Amniotic stem cell (primary cell): ENCODE measurements around the gene ADAT2.

Experiments used
- DNase-seq: peaks from one replicate; lab custom pipeline; 2025; lab: John Stamatoyannopoulos, UW

ADAT2 gene

DNA sequence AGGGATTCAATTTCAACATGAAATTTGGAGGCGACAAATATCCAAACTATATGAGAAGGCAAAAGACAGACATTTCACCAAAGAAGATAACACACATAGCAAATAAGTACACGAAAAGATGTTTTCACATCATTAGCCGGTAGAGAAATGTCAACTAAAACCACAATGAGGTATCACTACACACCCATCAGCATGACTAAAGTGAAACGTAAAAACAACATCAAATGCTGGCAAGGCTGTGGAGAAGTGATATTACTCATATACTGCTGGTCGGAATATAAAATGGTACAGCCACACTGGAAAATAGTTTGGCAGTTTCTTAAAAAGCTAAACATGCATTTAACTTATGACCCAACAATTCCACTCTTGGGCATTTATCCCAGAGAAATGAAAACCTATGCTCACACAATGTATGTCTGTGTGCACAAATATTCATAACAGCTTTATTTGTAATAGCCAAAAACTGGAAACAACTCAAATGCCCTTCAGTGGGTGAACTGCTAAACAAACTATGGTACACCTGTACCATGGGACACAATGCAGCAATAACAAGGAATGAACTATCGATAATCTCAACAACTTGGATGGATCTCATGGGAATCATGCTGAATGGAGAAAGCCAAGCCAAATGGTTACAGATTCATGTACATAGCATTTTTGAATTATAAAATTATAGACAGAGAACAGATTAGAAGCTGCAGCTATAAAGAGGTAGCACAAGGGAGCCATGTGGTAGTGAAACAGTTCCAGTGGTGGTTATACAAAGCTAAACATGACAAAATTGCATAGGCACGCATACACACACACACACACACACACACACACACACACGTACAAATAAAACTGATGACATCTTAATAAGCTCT lies 8.6 kb downstream of the ADAT2 start:
- DNase-seq, result no peak

DNA sequence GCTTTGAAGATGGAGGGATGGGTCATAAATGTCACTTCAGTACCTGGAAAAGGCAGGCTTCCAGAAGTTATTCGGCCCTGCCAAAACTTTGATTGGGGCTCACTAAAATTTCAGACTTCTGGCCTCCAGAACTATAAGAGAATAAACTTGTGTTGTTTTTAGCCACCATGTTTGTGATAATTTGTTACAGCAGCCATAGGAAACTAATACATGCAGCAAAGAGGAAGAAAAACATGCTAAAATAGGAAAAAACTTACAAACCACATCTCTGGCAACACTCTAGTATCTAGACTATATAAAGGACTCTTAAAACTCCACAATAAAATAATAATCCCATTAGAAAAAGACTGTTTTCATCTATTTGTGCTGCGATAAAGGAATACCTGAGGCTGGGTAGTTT lies 9.5 kb downstream of the ADAT2 start:
- DNase-seq, result no peak

DNA sequence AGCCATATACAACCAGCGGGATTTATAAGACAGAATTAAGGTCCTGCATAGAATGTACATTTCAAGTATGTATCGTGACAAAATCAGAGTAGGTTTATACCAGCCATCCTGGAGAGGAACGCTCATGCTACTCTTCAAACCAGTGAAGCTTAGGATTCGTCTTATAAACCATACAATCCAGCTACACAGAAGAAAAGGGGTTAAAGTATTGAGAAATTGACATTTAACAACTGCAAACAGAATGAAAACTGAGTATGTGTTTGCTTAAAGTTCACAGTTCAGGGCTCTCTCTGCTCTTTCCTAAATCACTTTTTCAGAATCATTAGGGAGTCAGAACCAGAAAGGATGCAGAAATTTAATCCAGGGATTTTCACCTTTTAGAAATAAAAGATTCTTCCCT lies 17.9 kb downstream of the ADAT2 start:
- no peak for DNase-seq

DNA sequence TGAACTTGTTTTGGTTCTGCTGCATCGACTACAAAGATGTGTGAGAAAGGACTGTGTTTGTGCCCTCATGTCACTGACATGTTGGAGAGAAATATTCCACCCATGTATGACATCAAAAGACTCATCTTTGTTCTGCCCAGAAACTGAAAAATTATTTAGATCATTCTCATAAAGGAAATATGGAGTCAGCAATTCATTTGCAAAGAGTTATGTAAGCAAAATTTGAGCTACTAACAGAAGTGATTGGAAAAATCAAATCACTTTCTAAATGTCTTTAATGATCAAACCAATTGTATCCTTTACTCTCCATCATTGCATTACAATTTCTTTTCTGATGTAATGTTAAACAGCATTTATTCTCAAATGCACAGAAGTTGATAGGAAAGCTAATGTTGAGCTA lies 19.3 kb downstream of the ADAT2 start:
- no peak for DNase-seq

DNA sequence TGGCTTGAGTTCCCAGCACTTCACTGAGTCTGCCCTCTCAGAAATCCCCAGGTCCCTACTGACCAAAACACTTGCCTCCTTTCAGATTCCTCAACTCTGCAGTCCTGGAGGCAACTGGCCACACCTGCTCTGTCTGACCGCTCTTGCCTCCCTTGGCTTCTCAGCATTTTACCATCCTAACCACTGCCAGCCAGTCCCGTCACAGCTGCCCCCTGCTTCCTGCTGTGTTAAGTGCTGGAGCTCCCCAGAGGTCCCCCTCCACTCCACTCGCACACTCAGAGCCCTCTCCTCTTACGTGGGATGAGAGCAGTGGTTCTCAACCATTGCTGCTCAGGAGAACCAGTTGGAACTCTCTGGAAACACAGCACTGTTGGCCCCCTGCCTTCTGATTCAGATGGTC lies 20.5 kb downstream of the ADAT2 start:
- DNase-seq, result no peak

DNA sequence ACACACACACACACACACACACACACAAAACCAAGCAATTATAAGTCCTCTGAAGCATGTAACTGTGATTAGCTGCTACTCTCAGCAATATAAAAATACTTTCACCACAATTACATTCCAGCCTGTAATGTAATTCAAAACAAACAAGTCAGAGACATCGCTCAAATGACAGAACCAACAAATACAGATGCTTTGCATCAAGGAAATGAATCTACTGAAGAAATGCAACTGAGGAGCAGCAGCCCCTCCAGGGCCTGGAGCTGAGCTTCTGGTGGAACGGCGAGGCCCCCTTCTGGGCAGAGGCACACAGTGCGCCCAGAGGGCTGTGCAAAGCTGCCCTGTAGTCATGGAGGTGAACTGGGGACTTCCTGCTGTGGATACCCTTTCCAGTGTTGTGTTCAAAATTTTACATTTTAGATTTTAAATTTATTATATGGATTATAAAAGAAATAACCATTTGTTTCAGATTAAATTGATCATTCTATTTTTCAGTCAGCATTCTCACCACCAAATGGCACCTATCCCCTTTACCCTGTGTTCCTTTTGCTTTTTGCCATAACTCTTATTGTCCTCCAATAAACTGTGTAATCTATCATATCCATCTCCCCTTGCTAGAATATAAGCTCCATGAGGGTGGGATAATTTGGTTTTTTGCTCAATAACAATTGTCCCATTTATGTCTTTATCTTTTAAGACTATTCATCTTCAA lies 23.2 kb downstream of the ADAT2 start:
- DNase-seq, result peak; percentile 82

DNA sequence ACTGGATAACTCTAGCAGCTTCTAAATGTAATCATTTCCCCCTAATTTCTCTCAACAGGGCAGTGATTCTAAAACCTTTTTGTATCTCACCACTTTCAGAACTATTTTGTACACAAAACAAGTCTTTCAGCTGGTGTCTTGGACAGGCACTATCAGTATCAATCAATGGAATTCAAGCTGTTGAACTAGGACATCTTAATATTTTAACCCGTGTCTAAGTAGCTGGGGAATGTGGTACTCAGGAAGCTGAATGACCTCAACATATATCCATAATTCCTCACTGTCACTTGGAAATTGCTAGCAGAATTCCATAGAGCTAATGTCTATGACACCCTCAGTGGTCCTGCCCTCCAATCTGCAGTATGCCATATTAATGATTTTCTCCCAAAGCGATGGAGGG lies 24.5 kb downstream of the ADAT2 start:
- DNase-seq, result no peak

DNA sequence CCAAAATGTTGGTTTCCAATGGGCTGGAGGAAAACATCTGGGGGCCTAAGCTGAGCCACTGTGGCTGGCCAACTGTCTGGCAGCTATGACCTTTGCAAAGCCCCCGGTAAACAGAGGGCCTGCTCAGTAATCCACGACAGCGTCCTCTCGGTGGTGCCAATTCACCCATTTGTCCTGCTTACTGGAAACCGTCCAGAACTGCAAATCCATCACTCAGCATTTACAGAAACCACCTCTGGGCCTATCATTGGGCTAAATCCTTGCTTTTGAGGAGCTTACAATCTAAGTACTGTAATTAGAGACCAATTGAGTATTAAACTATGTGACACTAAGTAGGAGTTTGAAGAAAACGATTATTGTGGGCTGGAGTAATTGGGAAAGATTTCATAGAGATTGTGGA lies 31.0 kb downstream of the ADAT2 start:
- no peak for DNase-seq

DNA sequence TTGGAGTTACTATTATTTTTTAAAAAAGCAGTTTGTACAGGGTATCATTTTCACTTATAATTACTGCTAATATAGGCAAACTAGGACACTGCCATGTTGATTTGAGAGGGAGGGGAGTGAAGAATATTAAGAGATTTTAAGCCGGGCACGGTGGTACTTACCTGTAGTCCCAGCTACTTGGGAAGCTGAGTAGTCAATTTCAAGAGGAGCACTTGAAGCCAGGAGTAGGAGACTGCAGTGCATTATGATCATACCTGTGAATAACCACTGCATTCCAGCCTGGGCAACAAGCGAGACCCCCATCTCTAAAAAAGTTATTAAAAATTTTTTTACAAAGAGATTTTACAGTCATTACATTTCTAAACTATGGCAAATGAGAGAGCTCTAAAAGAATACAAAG lies 35.7 kb downstream of the ADAT2 start:
- no peak for DNase-seq

DNA sequence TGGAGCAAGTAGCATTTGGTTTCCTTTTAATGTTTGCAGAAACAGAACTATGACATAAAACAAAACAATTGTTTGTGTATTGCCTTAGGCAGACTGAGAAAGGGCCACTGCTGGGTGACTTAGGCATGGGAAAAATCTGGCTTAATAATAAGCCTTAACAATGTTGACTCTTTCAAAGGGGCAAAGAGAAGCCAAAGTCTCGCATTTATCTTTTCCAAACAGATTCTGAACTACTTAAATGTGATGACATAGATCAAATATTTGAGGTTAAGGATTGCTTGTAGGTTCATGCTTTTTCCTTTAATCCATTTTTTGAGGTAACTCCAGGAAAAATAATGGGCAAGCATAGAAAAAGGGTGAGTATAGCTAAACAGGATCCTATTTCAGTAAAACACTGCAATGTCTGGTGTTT lies 39.6 kb downstream of the ADAT2 start:
- no peak for DNase-seq

DNA sequence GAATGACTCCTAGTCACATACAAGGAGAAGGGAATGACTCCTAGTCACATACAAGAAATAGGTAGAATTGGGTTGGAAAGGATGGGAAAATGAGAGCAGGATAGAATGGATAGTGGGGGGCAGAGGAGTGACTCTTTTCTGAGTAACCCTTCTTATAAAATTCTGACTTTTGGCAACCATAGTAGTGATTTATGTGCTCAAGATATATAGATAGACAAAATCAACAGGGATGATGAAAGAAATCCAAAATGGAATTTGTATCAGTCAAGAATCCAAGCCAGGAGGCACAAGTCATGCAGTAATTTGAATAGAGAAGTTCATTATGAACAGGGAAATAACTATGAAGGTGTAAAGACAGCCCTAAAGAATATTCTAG lies 41.7 kb downstream of the ADAT2 start:
- no peak for DNase-seq

DNA sequence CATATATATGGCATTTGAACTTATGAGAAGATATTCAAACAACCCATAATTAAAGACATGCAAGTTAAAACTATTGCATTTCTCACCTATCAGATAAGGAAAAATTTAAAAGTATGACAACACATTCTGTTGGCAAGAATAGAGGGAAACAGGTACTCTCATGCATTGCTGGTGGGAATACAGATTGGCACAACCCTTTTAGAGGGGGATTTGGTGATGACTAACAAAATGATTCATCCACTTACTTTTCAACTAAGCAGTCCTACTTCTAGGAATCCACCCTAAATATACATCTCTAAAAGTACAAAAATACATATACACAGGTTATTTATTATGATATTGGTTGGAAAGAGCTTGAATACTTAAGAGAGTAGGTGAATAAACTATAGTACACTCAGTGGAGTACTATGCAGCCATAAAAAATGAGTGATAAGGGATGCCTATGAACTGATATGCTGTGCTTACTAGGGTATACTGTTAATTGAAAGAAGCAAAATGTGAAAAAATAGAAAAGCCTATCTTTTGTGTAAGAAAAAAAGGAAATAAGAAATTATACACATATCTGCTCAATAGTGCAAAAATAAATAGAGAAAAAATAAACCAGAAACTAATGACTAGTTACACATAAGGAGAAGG lies 42.2 kb downstream of the ADAT2 start:
- DNase-seq, result no peak

DNA sequence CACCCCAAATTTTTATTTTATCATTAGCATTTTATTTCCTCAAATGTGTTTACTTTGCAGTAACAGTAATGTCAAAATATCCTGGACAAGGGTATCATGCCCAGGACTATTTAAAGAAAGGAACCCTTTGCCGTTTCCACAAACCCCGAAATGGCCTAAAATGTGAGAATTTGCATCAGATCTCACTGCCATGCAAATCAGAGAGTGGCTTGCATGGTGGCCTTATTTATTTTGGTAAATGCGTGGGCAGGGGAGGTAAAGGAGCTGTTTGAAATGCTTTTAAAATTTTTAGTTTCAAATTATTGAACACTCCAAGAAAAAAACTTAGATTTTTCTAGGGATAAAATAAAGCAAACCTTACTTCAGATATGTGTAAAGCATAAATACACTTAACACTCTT lies 43.8 kb downstream of the ADAT2 start:
- no peak for DNase-seq

DNA sequence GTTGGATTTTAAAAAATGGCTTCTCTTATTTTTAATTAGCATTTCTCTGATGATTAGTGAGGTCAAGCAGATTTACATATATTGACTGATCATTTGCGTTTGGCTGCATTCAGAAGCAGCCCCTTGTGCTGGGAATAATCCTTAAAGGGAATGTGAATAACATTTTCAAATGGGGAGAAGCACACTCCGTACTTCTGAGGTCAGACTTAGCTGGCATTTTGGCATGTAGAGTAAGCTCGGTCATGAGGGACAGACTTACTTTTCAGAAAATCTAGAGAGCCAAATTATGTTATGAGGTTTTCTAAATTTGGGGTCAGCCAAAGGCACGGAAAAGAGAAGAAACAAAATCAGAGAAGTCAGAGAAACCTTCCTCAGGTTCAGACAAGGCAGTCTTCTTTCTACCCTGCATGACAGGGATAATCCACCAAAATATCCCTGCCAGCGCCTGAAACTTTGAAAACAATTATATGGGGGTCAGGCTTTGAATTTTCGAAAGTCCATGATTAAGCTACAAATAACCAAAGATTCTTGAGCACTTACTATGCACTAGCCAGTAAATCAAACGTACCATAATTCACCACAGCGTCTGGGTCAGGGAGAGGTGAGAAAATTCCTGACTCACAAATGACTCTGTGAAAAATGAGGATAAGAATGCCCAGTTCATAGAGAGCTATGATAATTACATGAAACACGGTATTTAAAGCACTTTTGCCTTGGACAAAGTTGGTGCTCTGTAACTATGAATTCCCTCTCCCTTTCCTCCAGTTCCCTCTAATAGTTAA lies 44.9 kb downstream of the ADAT2 start:
- DNase-seq, result no peak

DNA sequence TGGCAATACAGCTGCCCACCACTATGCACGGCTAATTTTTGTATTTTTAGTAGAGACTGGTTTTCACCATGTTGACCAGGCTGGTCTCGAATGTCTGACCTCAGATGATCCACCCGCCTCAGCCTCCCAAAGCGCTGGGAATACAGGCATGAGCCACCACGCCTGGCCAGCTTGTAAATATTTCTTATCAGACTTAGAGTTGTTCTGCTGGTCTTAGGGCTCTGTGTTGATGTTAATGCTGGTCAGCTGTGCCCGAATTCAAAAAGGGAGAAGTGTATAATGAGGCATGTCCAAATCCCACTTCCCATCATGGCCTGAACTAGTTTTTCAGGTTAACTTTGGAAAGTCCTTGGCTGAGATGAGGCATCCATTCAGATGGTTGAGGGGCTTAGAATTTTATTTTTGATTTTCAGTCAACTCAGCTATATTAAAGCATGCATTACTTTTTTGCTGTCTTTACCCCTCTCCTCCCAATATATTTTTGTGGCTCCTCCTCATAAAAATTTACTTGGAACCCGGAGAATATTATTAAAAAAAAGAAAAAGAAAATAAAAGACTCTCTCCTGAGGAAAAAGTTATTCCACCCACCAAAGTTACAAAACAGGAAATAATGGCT lies 47.7 kb downstream of the ADAT2 start:
- no peak for DNase-seq

DNA sequence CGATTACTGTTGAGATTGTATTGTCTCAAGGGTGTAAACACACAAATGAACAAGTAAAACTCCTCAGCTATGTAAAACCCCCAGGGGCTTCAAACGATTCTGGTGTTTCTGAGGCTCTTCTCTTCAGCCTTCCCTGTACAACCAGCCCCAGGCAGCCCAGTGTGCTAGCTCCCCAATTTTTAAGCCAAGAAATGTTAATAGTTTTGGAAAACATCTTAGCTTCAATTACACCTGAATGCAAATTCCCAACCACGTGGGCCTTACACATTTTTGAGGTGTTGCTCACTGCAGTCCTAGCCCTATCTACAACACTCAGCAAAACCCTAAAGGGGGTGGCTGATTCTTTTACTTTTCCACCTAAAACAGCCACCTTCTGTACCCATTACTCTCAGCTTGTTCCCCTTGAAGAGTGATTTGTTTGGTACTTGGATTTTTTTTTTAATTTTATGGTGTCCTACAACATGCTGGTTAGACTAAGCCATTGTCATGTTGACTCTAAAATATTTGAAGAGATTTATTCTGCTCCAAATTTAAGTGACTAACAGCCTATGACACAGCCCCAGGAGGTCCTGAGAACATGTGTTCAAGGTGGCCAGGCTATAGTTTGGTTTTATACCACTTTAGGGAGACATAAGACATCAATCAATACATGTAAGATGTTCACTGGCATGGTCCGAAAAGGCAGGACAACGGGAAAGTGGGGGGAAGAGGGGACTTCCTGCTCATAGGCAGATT lies 48.7 kb downstream of the ADAT2 start:
- DNase-seq, result no peak

DNA sequence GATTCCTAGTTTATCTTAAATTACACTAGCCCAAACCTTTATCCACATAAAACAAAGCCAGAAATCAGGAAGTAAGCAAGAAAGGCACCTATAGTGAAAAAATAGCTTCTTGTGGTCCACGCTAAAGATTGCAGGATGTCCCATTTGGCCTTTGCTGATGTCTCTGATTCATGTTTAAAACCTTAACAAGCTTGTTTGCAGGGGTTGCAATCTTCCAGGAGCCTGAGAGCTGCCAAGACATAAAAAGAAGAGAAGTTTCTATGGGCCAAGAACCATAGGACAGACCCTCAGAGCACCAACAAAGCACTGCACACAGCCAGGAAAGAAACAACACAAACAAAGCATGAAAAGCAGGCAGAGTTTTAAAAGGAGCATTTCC lies 49.4 kb downstream of the ADAT2 start:
- no peak for DNase-seq

DNA sequence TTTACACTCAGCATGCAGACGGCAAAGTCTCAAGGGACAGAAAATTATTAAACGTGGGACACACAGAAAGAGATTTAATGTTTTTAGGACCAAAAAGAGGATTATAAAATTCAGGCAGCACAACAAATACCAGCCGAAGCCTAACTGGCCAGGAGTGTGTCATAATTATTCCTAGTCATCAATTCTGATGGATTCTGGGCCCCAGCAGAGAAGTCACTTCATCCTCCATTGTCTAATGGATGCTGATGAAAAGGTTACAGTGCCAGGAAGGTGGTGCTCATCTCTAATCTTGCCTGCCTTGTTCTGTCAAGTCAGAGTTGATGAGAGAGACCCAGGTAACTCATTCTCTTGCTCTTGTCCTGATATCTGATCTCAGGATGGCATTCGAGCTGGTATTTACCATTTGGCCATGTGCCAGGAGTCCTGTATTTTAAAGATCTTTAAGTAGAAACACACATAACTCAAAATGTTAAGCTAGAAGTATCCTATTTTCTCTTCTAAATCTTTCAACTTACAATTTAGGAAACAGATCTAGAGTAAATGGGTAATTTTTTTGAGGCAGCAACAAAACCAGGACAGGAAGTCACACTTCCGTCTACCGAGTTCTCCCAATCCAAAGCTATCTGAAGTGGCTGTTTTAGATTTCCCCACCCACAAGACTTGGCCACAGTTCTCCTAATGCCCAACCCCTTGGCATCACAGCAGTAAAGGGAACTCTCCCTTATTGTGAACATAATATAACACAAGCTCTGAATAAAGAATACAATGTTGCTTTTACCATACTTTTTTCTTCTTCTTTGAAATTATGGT lies 50.0 kb downstream of the ADAT2 start:
- DNase-seq, result no peak

DNA sequence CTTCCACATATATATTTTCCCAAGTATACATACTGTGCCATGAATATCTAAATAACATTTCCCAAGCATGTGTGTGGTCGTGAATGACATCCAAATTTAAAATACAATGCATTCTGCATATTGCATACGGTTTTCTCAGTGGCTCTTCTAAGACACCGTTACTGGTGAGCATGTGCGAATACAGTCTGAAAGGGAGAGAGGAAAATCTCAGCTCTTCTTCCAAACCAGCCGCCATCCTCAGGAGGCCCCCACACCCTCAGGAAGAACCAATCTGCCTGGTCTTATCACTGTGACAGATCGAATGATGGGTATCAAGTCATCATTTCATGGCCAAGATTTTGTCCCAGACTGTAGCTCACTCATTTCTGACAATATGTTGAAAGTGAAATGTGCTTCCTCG lies 50.7 kb downstream of the ADAT2 start:
- DNase-seq, result no peak

DNA sequence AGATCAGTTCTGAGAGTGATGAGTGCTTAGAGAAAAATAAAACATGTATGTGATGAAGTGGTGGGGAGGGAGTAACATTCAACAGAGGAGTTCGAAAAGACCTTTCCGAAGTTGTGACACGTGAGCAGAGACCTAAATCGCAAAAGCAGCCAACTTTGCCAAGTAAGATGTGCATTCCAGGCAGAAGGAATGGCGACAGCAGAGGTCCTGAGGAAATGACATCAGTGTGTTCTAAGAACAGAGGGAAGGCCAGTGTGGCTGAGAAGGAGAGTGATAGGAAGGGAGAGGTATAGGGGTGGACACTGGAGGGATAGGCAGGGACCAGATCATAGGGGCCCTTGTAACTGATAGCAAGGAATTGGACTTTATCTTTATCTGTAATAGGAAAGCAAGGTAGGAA lies 51.3 kb downstream of the ADAT2 start:
- DNase-seq, result no peak
